ENCODE results near the gene DNAH11. TPM values are rescaled to one million over a fixed set of nuclear protein-coding genes. Genes with fewer than 3 reads are reported as not detected.

Gene DNAH11
- total and polyA plus RNA-seq, 4 donors, result 0.05 to 0.50 (median 0.11) TPM

DNA sequence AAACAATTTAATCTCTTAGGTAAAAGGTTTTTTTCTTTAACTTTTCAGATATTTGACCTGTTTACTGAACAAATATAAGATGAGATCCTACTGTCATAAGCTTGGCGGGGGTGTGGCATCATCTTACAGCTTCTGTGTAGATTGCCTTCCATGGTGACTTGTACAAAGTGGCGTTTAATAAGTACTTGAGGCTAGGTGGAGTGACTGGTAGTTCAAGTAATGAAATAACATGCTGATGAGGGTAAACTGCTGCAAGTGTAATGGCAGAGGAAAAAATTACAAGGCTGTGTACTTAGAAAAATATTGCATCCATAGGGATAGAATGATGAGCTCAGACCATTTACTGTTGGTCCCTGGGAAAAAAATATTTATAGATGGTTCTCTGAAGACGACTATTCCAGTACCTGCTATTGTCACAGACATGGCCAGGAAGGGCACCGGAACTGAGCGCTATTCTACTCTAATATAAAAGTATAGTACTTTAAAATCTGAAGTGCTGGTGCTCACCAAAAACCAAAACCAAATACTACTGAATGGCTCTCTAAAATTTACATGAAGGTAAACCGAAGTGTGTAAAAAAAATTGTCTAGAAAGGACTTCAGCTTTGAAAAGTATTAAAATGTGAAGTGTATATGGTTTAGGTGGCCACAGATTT is 42.4 kb downstream of the DNAH11 start:
- no peaks in the 10 kb centered on the region for H3K36me3 ChIP-seq (ENCODE audit: control insufficient read depth in 4 of 4, insufficient read depth in 3 of 4, low read depth in 1 of 4, low read length in 3 of 4)
- WGBS, result 93% methylated on average over 6 of the region's 6 CpGs

DNA sequence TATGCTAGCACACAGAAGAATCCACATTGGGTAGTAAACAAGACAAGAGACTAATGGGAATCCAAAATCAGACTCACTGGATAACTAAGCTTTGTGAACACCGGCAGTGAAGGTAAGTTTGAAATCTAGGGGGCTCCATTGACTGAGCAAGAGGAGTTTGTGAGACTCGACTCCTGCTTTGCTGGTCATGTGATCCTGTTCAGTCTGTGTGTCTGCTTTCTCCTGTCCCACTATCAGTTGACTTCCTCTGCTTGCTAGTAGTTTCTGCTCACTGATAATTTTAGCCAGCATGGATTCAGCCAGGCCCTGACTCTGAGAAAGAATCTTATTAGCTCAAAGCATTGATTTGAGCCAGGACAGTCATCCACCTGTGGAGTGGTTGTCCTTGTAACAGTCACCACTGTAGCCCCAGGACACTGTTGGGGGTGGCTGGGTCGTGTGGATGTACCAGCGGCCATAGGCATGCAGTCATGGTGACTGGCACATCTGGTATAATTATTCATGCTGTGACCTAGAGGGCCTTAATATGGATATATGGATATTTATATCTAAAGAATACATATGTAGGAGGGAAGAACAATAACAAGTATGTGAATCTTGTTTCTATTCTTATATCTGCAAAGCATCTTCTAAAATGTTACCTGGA is 44.4 kb downstream of the DNAH11 start:
- Histone ChIP-seq H3K4me1 (ENCODE audit: control insufficient read depth in 4 of 4, insufficient read depth in 4 of 4, low read length in 3 of 4) (no peaks in the 10 kb centered on the region), H3K27ac (ENCODE audit: low read depth in 1 of 2, low read length in 2 of 2) (no peak overlapping the region), H3K4me3 (ENCODE audit: low read depth in 1 of 3, low read length in 3 of 3) (no peak overlapping the region), H3K9ac (ENCODE audit: low read depth in 1 of 2, low read length in 2 of 2) (no peak overlapping the region), H3K9me3 (ENCODE audit: control insufficient read depth in 4 of 4, low read length in 3 of 4) (no peaks in the 10 kb centered on the region), H3K36me3 (ENCODE audit: control insufficient read depth in 4 of 4, insufficient read depth in 3 of 4, low read depth in 1 of 4, low read length in 3 of 4) (no peaks in the 10 kb centered on the region), H3K27me3 (ENCODE audit: control insufficient read depth in 4 of 4, insufficient read depth in 4 of 4, low read length in 3 of 4) (no peaks in the 10 kb centered on the region)
- no peak for DNase-seq (ENCODE audit: low spot score)
- 78% methylated on average over 4 of the region's 4 CpGs for WGBS
- TF ChIP-seq, protein P1, sequence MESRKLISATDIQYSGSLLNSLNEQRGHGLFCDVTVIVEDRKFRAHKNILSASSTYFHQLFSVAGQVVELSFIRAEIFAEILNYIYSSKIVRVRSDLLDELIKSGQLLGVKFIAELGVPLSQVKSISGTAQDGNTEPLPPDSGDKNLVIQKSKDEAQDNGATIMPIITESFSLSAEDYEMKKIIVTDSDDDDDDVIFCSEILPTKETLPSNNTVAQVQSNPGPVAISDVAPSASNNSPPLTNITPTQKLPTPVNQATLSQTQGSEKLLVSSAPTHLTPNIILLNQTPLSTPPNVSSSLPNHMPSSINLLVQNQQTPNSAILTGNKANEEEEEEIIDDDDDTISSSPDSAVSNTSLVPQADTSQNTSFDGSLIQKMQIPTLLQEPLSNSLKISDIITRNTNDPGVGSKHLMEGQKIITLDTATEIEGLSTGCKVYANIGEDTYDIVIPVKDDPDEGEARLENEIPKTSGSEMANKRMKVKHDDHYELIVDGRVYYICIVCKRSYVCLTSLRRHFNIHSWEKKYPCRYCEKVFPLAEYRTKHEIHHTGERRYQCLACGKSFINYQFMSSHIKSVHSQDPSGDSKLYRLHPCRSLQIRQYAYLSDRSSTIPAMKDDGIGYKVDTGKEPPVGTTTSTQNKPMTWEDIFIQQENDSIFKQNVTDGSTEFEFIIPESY (IDR thresholded peaks at IDR 0.05), result no peak
- no peak for TF ChIP-seq TAF1 (conservative IDR thresholded peaks at IDR 0.05)
- TF ChIP-seq HNF4A (conservative IDR thresholded peaks at IDR 0.05), result no peak
- no peak for TF ChIP-seq FOXA2 (IDR thresholded peaks at IDR 0.05)
- TF ChIP-seq RXRA (IDR thresholded peaks at IDR 0.05), result no peak
- no peak for TF ChIP-seq FOXA1 (IDR thresholded peaks at IDR 0.05)
- TF ChIP-seq, protein P2, sequence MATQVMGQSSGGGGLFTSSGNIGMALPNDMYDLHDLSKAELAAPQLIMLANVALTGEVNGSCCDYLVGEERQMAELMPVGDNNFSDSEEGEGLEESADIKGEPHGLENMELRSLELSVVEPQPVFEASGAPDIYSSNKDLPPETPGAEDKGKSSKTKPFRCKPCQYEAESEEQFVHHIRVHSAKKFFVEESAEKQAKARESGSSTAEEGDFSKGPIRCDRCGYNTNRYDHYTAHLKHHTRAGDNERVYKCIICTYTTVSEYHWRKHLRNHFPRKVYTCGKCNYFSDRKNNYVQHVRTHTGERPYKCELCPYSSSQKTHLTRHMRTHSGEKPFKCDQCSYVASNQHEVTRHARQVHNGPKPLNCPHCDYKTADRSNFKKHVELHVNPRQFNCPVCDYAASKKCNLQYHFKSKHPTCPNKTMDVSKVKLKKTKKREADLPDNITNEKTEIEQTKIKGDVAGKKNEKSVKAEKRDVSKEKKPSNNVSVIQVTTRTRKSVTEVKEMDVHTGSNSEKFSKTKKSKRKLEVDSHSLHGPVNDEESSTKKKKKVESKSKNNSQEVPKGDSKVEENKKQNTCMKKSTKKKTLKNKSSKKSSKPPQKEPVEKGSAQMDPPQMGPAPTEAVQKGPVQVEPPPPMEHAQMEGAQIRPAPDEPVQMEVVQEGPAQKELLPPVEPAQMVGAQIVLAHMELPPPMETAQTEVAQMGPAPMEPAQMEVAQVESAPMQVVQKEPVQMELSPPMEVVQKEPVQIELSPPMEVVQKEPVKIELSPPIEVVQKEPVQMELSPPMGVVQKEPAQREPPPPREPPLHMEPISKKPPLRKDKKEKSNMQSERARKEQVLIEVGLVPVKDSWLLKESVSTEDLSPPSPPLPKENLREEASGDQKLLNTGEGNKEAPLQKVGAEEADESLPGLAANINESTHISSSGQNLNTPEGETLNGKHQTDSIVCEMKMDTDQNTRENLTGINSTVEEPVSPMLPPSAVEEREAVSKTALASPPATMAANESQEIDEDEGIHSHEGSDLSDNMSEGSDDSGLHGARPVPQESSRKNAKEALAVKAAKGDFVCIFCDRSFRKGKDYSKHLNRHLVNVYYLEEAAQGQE (IDR thresholded peaks at IDR 0.05), result no peak
- TF ChIP-seq, protein P3, sequence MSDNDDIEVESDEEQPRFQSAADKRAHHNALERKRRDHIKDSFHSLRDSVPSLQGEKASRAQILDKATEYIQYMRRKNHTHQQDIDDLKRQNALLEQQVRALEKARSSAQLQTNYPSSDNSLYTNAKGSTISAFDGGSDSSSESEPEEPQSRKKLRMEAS (IDR thresholded peaks at IDR 0.05), result no peak
- no peak for TF ChIP-seq JUND (IDR thresholded peaks at IDR 0.05)
- no peak for TF ChIP-seq RAD21 (IDR thresholded peaks at IDR 0.05)
- TF ChIP-seq EGR1 (IDR thresholded peaks at IDR 0.05; ENCODE audit: low read depth in 2 of 2), result no peak

More for the DNA sequence above, 42.4 kb downstream of the DNAH11 start:
- H3K27ac ChIP-seq (ENCODE audit: low read depth in 1 of 2, low read length in 2 of 2), result no peak overlapping the region
- H3K4me3 ChIP-seq (ENCODE audit: low read depth in 1 of 3, low read length in 3 of 3), result no peak overlapping the region
- TF ChIP-seq, protein P4, sequence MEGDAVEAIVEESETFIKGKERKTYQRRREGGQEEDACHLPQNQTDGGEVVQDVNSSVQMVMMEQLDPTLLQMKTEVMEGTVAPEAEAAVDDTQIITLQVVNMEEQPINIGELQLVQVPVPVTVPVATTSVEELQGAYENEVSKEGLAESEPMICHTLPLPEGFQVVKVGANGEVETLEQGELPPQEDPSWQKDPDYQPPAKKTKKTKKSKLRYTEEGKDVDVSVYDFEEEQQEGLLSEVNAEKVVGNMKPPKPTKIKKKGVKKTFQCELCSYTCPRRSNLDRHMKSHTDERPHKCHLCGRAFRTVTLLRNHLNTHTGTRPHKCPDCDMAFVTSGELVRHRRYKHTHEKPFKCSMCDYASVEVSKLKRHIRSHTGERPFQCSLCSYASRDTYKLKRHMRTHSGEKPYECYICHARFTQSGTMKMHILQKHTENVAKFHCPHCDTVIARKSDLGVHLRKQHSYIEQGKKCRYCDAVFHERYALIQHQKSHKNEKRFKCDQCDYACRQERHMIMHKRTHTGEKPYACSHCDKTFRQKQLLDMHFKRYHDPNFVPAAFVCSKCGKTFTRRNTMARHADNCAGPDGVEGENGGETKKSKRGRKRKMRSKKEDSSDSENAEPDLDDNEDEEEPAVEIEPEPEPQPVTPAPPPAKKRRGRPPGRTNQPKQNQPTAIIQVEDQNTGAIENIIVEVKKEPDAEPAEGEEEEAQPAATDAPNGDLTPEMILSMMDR (IDR thresholded peaks at IDR 0.05; ENCODE audit: low read depth, low read length, missing input control), result no peak
- TF ChIP-seq RAD21 (IDR thresholded peaks at IDR 0.05) (no peak), FOXA2 (IDR thresholded peaks at IDR 0.05) (no peak), HNF4A (conservative IDR thresholded peaks at IDR 0.05) (no peak), JUND (IDR thresholded peaks at IDR 0.05) (no peak), TAF1 (conservative IDR thresholded peaks at IDR 0.05) (no peak), HNF4G (IDR thresholded peaks at IDR 0.05) (no peak), RXRA (IDR thresholded peaks at IDR 0.05) (no peak), GABPA (IDR thresholded peaks at IDR 0.05 in 1 of 2, conservative IDR thresholded peaks at IDR 0.05 in 1 of 2) (no peak), EGR1 (IDR thresholded peaks at IDR 0.05; ENCODE audit: low read depth in 2 of 2) (no peak), FOXA1 (IDR thresholded peaks at IDR 0.05) (no peak), SP1 (IDR thresholded peaks at IDR 0.05) (no peak)
- TF ChIP-seq, protein P2 (IDR thresholded peaks at IDR 0.05), result no peak
- TF ChIP-seq, protein P3 (IDR thresholded peaks at IDR 0.05), result no peak
- no peak overlapping the region for H3K9ac ChIP-seq (ENCODE audit: low read depth in 1 of 2, low read length in 2 of 2)
- no peak for DNase-seq (ENCODE audit: low spot score)
- no peaks in the 10 kb centered on the region for H3K27me3 ChIP-seq (ENCODE audit: control insufficient read depth in 4 of 4, insufficient read depth in 4 of 4, low read length in 3 of 4)
- no peaks in the 10 kb centered on the region for H3K9me3 ChIP-seq (ENCODE audit: control insufficient read depth in 4 of 4, low read length in 3 of 4)
- H3K4me1 ChIP-seq (ENCODE audit: control insufficient read depth in 4 of 4, insufficient read depth in 4 of 4, low read length in 3 of 4), result peaks cover 0 to 2% (median under 1%) of the 10 kb centered on the region in 4 donors

Data from liver (tissue), 9 donors.